NCI-H2196 (cell line): Measurements from ENCODE around the gene INSYN2A.

Experiments used
- DNase-seq: peaks from one replicate; lab custom pipeline; 2025; ENCODE audit not compliant: unreplicated experiment; lab: John Stamatoyannopoulos, UW

Gene INSYN2A

GRCh38 chr10:127154831-127155620 lies 41.4 kb downstream of the INSYN2A start:
- no peak for DNase-seq

GRCh38 chr10:127153181-127153580 lies 43.2 kb downstream of the INSYN2A start:
- DNase-seq: no peak

GRCh38 chr10:127151981-127152699 lies 44.3 kb downstream of the INSYN2A start:
- DNase-seq: no peak

GRCh38 chr10:127151541-127151940 lies 44.9 kb downstream of the INSYN2A start:
- DNase-seq: no peak

- no peak for DNase-seq
Observed at GRCh38 chr10:127150136-127150535, 46.3 kb downstream of the INSYN2A start.

- no peak for DNase-seq
Observed at GRCh38 chr10:127149501-127150081, 46.8 kb downstream of the INSYN2A start.

- no peak for DNase-seq
Observed at GRCh38 chr10:127148933-127149220, 47.5 kb downstream of the INSYN2A start.

- no peak for DNase-seq
Observed at GRCh38 chr10:127148066-127148932, 48.1 kb downstream of the INSYN2A start.

- DNase-seq: no peak
Observed at GRCh38 chr10:127146661-127147060, 49.7 kb downstream of the INSYN2A start.
